Liver (tissue), 9 donors: ENCODE measurements around the gene MAP7D1. TPM values are rescaled to one million over a fixed set of nuclear protein-coding genes. Genes with fewer than 3 reads are reported as not detected.

Source experiments
- DNase-seq: peaks from one replicate; pipeline ENCODE4 v3.0.0-alpha.2; 2017; ENCODE audit warnings: low spot score
- H3K27ac ChIP-seq, 2 donors: one replicate each; pipeline ENCODE4 v1.7.0; 2013; ENCODE audit warnings: inconsistent platforms in 2 of 2, low read length in 2 of 2, control low read depth in 1 of 2, low read depth in 1 of 2, mild to moderate bottlenecking in 1 of 2
- H3K27me3 ChIP-seq, 4 donors: one replicate each; pipeline versions ENCODE4 v1.6.1 to v1.7.0; 2013; ENCODE audit warnings: low read length in 3 of 4, inconsistent platforms in 1 of 4, mild to moderate bottlenecking in 1 of 4, moderate library complexity in 1 of 4; ENCODE audit not compliant: control insufficient read depth in 4 of 4, insufficient read depth in 4 of 4
- H3K36me3 ChIP-seq, 4 donors: one replicate each; pipeline versions ENCODE4 v1.6.1 to v1.7.0; 2013; ENCODE audit warnings: low read length in 3 of 4, mild to moderate bottlenecking in 3 of 4, low read depth in 1 of 4, moderate library complexity in 1 of 4; ENCODE audit not compliant: control insufficient read depth in 4 of 4, insufficient read depth in 3 of 4
- H3K4me1 ChIP-seq, 4 donors: one replicate each; pipeline versions ENCODE4 v1.6.1 to v1.7.0; 2013; ENCODE audit warnings: low read length in 3 of 4, mild to moderate bottlenecking in 3 of 4, moderate library complexity in 1 of 4; ENCODE audit not compliant: control insufficient read depth in 4 of 4, insufficient read depth in 4 of 4
- H3K4me3 ChIP-seq, 3 donors: one replicate each; pipeline versions ENCODE4 v1.6.1 to v1.7.0; 2013; ENCODE audit warnings: low read length in 3 of 3, control low read depth in 1 of 3, low read depth in 1 of 3, mild to moderate bottlenecking in 1 of 3
- H3K9ac ChIP-seq, 2 donors: one replicate each; pipeline ENCODE4 v1.7.0; 2013; ENCODE audit warnings: low read length in 2 of 2, mild to moderate bottlenecking in 2 of 2, moderate library complexity in 2 of 2, control low read depth in 1 of 2, low read depth in 1 of 2
- H3K9me3 ChIP-seq, 4 donors: one replicate each; pipeline versions ENCODE4 v1.6.1 to v1.7.0; 2013; ENCODE audit warnings: low read length in 3 of 4; ENCODE audit not compliant: control insufficient read depth in 4 of 4
- CTCF ChIP-seq: fragments of 150-350 bp; IDR thresholded peaks from 2 replicates; pipeline ENCODE4 v1.5.1; 2017; ENCODE audit warnings: improper control_type of control experiment, low read depth, low read length; ENCODE audit not compliant: missing input control
- EGR1 ChIP-seq, 2 donors: IDR thresholded peaks; 2 replicates each; pipeline ENCODE4 v1.6.1; 2016 to 2018; ENCODE audit warnings: antibody characterized with exemption in 2 of 2, low read depth in 2 of 2
- FOXA1 ChIP-seq: IDR thresholded peaks from 2 replicates; pipeline ENCODE4 v1.6.1; 2016; ENCODE audit warnings: antibody characterized with exemption
- HNF4G ChIP-seq: IDR thresholded peaks from 2 replicates; pipeline ENCODE4 v1.6.1; 2016; ENCODE audit warnings: antibody characterized with exemption
- JUND ChIP-seq, 2 donors: IDR thresholded peaks; 2 replicates each; pipeline ENCODE4 v1.6.1; 2016; ENCODE audit warnings: antibody characterized with exemption in 2 of 2
- RAD21 ChIP-seq, 2 donors: IDR thresholded peaks; 2 replicates each; pipeline ENCODE4 v1.6.1; 2016; ENCODE audit warnings: antibody characterized with exemption in 2 of 2, mild to moderate bottlenecking in 2 of 2
- RXRA ChIP-seq, 2 donors: IDR thresholded peaks; 2 replicates each; pipeline ENCODE4 v1.6.1; 2017 to 2018; ENCODE audit warnings: antibody characterized with exemption in 2 of 2, mild to moderate bottlenecking in 1 of 2
- SP1 ChIP-seq: IDR thresholded peaks from 2 replicates; pipeline ENCODE4 v1.6.1; 2018; ENCODE audit warnings: antibody characterized with exemption, mild to moderate bottlenecking
- TAF1 ChIP-seq: conservative IDR thresholded peaks from 2 replicates; pipeline ENCODE4 v1.6.1; 2016; ENCODE audit warnings: antibody characterized with exemption, mild to moderate bottlenecking
- YY1 ChIP-seq: IDR thresholded peaks from 2 replicates; pipeline ENCODE4 v1.6.1; 2016; ENCODE audit warnings: antibody characterized with exemption, mild to moderate bottlenecking
- WGBS: extraction: QIAGEN DNeasy Blood & Tissue Kit; methylation state at CpG from one replicate; pipeline ENCODE4 v1.1.7; 2013; 5-methylcytosine and 5-hydroxymethylcytosine counted together
- polyA plus RNA-seq, 2 donors: library from polyadenylated mRNA; stranded (reverse) in 1 of 2; unstranded in 1 of 2; fragments of 200-250 nt in 1 of 2; fragments of >200 nt in 1 of 2; fragmentation: Nextera tagmentation in 1 of 2; extraction: Ambion mirVana in 1 of 2; gene quantifications; one replicate each; pipeline versions ENCODE4 v1.2.1 to v1.2.3, GENCODE V29; 2013 to 2015
- total RNA-seq, 2 donors: library from RNA; depleted of rRNA; stranded (reverse); fragments of >200 nt; gene quantifications; one replicate each; pipeline ENCODE4 v1.2.3, GENCODE V29; 2014
- TF ChIP-seq, protein P1 (sequence below): IDR thresholded peaks from 2 replicates; pipeline ENCODE4 v1.6.1; 2016; ENCODE audit warnings: antibody characterized with exemption, mild to moderate bottlenecking
- TF ChIP-seq, protein P2 (sequence below): IDR thresholded peaks from 2 replicates; pipeline ENCODE4 v1.6.1; 2016; ENCODE audit warnings: antibody characterized with exemption
- donor health status: healthy.
- donor health status: healthy.
- donor health status: healthy.
- donor health status: healthy.
- donor health status: healthy.

Gene MAP7D1
- total and polyA plus RNA-seq, 4 donors, result 5.6 to 15.1 (median 12.9) TPM

DNA sequence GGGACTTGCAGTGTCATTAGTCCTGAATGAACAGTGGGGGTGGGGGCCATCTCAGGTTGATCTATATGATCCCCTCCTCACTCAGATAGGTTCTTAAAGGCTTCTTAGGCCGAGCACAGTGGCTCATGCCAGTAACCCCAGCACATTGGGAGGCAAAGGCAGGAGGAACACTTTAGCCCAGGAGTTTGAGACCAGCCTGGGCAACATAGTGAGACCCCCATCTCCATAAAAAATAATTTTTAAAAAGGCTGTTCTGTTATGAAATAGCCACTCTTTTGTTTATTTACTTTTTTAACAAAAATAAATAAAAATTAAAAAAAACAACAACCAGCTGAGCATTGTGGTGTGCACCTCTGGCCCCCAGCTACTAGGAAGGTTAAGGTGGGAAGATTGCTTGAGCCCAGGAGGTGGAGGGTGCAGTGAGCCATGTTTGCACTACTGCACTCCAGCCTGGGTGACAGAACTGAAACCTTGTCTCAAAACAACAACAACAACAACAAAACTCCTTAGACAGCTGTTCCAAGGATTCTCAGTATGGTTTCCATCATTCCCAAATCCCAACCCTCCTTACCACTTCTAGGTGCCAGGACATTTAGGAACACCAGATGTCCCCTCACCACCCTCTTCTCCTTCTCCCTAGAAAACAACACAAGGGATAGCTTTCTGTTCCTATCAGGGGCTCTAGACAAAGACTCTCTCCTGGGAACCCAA, 4.7 kb upstream of the MAP7D1 start:
- H3K27ac ChIP-seq, result peak overlapping the region; percentile 49 to 69

GRCh38 chr1:36151845-36152203, 4.1 kb upstream of the MAP7D1 start:
- 74% methylated on average over 3 of the region's 3 CpGs for WGBS
- Histone ChIP-seq H3K4me1 (peaks cover 3 to 49% (median 39%) of the 10 kb centered on the region in 4 donors), H3K27me3 (no peaks in the 10 kb centered on the region), H3K36me3 (no peaks in the 10 kb centered on the region), H3K9ac (no peak overlapping the region), H3K9me3 (no peaks in the 10 kb centered on the region), H3K4me3 (no peak overlapping the region), H3K27ac (peak overlapping the region; percentile 42 to 49)
- no peak for DNase-seq
- TF ChIP-seq, protein P1, sequence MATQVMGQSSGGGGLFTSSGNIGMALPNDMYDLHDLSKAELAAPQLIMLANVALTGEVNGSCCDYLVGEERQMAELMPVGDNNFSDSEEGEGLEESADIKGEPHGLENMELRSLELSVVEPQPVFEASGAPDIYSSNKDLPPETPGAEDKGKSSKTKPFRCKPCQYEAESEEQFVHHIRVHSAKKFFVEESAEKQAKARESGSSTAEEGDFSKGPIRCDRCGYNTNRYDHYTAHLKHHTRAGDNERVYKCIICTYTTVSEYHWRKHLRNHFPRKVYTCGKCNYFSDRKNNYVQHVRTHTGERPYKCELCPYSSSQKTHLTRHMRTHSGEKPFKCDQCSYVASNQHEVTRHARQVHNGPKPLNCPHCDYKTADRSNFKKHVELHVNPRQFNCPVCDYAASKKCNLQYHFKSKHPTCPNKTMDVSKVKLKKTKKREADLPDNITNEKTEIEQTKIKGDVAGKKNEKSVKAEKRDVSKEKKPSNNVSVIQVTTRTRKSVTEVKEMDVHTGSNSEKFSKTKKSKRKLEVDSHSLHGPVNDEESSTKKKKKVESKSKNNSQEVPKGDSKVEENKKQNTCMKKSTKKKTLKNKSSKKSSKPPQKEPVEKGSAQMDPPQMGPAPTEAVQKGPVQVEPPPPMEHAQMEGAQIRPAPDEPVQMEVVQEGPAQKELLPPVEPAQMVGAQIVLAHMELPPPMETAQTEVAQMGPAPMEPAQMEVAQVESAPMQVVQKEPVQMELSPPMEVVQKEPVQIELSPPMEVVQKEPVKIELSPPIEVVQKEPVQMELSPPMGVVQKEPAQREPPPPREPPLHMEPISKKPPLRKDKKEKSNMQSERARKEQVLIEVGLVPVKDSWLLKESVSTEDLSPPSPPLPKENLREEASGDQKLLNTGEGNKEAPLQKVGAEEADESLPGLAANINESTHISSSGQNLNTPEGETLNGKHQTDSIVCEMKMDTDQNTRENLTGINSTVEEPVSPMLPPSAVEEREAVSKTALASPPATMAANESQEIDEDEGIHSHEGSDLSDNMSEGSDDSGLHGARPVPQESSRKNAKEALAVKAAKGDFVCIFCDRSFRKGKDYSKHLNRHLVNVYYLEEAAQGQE, result no peak
- TF ChIP-seq FOXA1, result no peak

More for the DNA sequence above, 4.7 kb upstream of the MAP7D1 start:
- peak overlapping the region in 1 of 2 donors; percentile 3 for H3K9ac ChIP-seq
- TF ChIP-seq RXRA (IDR thresholded peaks at IDR 0.05) (no peak), RAD21 (IDR thresholded peaks at IDR 0.05) (peak in 1 of 2 donors; percentile 5), JUND (IDR thresholded peaks at IDR 0.05) (peak in 1 of 2 donors; percentile 3), SP1 (no peak)
- TF ChIP-seq, protein P1, result no peak
- H3K36me3 ChIP-seq, result no peaks in the 10 kb centered on the region
- whole genome bisulfite sequencing, result 22% methylated on average over 1 of the region's 1 CpG
- no peaks in the 10 kb centered on the region for H3K27me3 ChIP-seq
- no peak for DNase-seq
- H3K4me1 ChIP-seq, result peaks cover 3 to 46% (median 35%) of the 10 kb centered on the region in 4 donors
- no peak overlapping the region for H3K4me3 ChIP-seq
- H3K9me3 ChIP-seq, result no peaks in the 10 kb centered on the region

GRCh38 chr1:36153476-36153875, 2.5 kb upstream of the MAP7D1 start:
- no peaks in the 10 kb centered on the region for H3K27me3 ChIP-seq
- H3K27ac ChIP-seq, result no peak overlapping the region
- H3K4me1 ChIP-seq, result peaks cover 2 to 52% (median 34%) of the 10 kb centered on the region in 4 donors
- H3K9me3 ChIP-seq, result no peaks in the 10 kb centered on the region
- no peak overlapping the region for H3K4me3 ChIP-seq
- DNase-seq, result no peak
- 97% methylated on average over 6 of the region's 6 CpGs for WGBS
- no peak overlapping the region for H3K9ac ChIP-seq
- H3K36me3 ChIP-seq, result no peaks in the 10 kb centered on the region
- TF ChIP-seq RXRA (IDR thresholded peaks at IDR 0.05) (no peak), CTCF (no peak), EGR1 (IDR thresholded peaks at IDR 0.05; ENCODE audit: low read depth in 2 of 2) (no peak), HNF4G (no peak), TAF1 (no peak), YY1 (no peak), JUND (IDR thresholded peaks at IDR 0.05) (no peak), SP1 (no peak)
- TF ChIP-seq, protein P1, result no peak
- TF ChIP-seq, protein P2, sequence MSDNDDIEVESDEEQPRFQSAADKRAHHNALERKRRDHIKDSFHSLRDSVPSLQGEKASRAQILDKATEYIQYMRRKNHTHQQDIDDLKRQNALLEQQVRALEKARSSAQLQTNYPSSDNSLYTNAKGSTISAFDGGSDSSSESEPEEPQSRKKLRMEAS, result no peak
